Measurements from ENCODE around the gene PLEKHA6. TPM values are rescaled to one million over a fixed set of nuclear protein-coding genes. Genes with fewer than 3 reads are reported as not detected.
"Not testable (repeated sequence)": the region's sequence is repeated elsewhere in the genome, so short reads cannot be mapped to it uniquely, and the experiment has no call there.

Gene PLEKHA6
- total and polyA plus RNA-seq, 8 donors: 9.5 to 23.8 (median 15.0) TPM

DNA sequence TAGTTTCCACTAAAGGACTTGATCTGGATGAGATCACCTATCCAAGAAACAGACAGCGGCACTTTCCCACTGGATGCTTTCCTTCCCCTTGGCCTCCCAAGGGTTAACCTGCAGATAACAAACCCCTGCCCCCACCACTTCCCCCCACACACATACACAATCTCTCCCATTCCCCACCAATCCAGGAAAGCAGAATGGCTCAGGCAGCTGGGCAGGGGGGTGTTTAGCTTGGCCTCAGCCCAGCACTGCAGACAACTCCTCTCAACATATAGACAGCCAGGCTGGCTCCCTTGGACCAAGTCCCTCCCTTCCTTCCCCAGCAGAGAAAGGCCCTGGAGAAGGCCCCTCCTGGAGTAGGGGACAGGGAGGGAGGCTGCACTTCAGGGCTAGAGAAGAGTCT is 24.6 kb downstream of the PLEKHA6 start:
- DNase-seq (no peak), ATAC-seq (no peak), FAIRE-seq (no peak)
- Histone ChIP-seq H3K27ac (no peak overlapping the region), H3K4me3 (no peak overlapping the region), H3K9me3 (no peaks in the 10 kb centered on the region), H3K27me3 (no peaks in the 10 kb centered on the region), H3K4me1 (no peaks in the 10 kb centered on the region), H3K36me3 (no peaks in the 10 kb centered on the region)
- 94 to 96% methylated on average over 1 of the region's 1 CpG for WGBS, 2 donors
- intact Hi-C loops (cut with DNase I): no loop called here
- TF ChIP-seq, protein P1, sequence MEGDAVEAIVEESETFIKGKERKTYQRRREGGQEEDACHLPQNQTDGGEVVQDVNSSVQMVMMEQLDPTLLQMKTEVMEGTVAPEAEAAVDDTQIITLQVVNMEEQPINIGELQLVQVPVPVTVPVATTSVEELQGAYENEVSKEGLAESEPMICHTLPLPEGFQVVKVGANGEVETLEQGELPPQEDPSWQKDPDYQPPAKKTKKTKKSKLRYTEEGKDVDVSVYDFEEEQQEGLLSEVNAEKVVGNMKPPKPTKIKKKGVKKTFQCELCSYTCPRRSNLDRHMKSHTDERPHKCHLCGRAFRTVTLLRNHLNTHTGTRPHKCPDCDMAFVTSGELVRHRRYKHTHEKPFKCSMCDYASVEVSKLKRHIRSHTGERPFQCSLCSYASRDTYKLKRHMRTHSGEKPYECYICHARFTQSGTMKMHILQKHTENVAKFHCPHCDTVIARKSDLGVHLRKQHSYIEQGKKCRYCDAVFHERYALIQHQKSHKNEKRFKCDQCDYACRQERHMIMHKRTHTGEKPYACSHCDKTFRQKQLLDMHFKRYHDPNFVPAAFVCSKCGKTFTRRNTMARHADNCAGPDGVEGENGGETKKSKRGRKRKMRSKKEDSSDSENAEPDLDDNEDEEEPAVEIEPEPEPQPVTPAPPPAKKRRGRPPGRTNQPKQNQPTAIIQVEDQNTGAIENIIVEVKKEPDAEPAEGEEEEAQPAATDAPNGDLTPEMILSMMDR (IDR thresholded peaks at IDR 0.05): no peak

DNA sequence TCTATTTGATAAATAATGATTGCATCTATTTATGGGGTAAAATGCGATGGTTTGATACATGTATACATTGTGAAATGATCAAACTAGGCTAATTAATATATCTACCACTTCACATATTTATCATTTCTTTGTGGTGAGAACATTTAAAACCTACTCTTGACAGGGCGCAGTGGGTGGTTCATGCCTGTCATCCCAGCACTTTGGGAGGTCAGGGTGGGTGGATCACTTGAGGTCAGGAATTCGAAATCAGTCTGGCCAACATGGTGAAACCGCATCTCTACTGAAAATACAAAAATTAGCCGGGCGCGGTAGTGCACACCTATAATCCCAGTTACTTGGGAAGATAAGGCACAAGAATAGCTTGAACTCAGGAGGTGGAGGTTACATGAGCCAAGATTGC is 25.3 kb downstream of the PLEKHA6 start:
- H3K27ac ChIP-seq: no peak overlapping the region
- no peak for DNase-seq
- no peak for FAIRE-seq
- 94 to 97% methylated on average over 7 of the region's 7 CpGs for WGBS, 2 donors
- H3K27me3 ChIP-seq: no peaks in the 10 kb centered on the region
- intact Hi-C loops (cut with DNase I): no loop called here
- no peak for ATAC-seq
- no peak overlapping the region for H3K4me3 ChIP-seq
- H3K36me3 ChIP-seq: no peaks in the 10 kb centered on the region
- TF ChIP-seq, protein P1 (IDR thresholded peaks at IDR 0.05): no peak
- no peaks in the 10 kb centered on the region for H3K4me1 ChIP-seq
- H3K9me3 ChIP-seq: no peaks in the 10 kb centered on the region

DNA sequence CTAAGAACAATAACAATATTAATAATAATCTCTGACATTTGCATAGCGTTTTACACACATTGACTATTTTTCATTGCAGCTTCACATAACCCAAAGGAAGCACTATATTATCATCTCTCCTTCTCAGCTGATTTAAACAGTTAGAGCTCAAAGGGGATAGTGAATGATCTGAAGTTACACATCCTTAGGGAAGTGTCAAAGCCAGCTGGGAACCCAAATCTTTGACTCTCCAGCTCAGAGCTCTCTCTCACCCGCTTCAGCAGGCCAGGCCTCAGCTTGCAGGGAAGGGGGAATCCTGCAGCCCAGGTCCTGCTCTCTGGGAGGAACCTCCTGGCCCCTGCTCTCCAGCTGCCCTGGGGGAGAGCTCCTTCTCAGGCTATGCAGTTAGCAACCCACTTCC is 26.3 kb downstream of the PLEKHA6 start:
- TF ChIP-seq, protein P1 (IDR thresholded peaks at IDR 0.05): no peak
- Histone ChIP-seq H3K36me3 (no peaks in the 10 kb centered on the region), H3K27ac (no peak overlapping the region), H3K27me3 (no peaks in the 10 kb centered on the region), H3K4me3 (no peak overlapping the region), H3K9me3 (no peaks in the 10 kb centered on the region), H3K4me1 (no peaks in the 10 kb centered on the region)
- ATAC-seq (no peak), DNase-seq (no peak), FAIRE-seq (no peak)
- intact Hi-C loops (cut with DNase I): no loop called here
- WGBS, 2 donors: 89 to 93% methylated on average over 2 of the region's 2 CpGs

DNA sequence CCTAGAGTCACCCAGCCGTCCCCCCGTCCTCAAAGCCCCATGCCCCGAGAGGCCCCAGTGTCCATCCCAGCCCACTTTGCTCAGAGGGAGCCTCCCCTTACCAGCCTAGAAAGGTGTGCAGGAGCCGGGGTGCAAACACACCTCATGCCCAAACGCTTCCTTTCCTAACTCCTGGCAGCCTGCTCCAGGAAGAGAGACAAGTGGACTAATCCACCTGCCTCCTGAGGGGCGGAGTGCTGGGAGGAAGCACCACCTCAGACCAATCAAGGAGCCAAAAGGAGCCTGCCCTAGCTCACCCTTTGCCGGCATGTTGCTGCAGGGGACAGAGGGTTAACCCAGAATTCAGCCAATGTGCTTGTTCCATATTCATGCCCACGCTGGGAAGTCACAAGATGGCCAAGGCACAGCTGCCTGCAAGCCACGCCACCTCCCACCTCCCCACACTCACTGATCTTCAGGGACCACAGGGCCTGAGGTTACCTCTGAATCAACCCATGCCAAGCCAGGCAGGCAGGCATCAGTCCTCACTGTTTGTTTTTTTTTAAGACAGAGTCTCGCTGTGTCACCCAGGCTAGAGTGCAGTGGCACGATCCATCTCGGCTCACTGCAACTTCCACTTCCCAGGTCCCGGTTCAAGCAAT is 27.8 kb downstream of the PLEKHA6 start:
- no peaks in the 10 kb centered on the region for H3K27me3 ChIP-seq
- intact Hi-C loops (cut with DNase I): no loop called here
- no peaks in the 10 kb centered on the region for H3K36me3 ChIP-seq
- WGBS, 2 donors: 92 to 93% methylated on average over 13 of the region's 13 CpGs
- DNase-seq: no peak
- H3K4me3 ChIP-seq: no peak overlapping the region
- H3K4me1 ChIP-seq: no peaks in the 10 kb centered on the region
- peak in 3 of 4 donors; percentile 19 to 70 (median 48) for ATAC-seq
- no peaks in the 10 kb centered on the region for H3K9me3 ChIP-seq
- TF ChIP-seq, protein P1 (IDR thresholded peaks at IDR 0.05): no peak
- no peak for FAIRE-seq
- no peak overlapping the region for H3K27ac ChIP-seq

DNA sequence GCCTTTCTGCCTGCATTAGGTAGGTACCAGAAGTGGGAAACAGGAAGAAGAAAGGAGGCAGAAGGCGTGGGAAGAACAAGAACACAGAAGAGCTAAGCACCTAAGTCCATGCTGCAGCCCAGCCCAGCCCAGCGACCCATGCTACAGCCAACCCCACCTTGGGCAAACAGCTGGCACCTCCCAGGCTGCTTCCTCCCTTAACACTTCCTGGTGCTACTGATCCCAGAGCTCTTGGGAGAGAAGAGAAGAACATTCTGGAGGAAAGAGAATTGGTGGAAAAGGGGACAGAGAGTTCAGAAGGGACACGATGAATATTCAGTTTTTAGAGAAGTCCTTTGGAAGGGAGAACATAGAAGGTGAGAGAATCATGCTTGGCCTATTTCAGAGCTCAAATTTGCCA is 28.5 kb downstream of the PLEKHA6 start:
- DNase-seq (no peak), FAIRE-seq (no peak), ATAC-seq (peak; percentile 53 to 86 (median 80))
- 52 to 58% methylated on average over 3 of the region's 3 CpGs for WGBS, 2 donors
- H3K9me3 ChIP-seq: no peaks in the 10 kb centered on the region
- H3K27ac ChIP-seq: peak overlapping the region in 1 of 4 donors; percentile 22
- H3K4me1 ChIP-seq: no peaks in the 10 kb centered on the region
- no peaks in the 10 kb centered on the region for H3K36me3 ChIP-seq
- no peak overlapping the region for H3K4me3 ChIP-seq
- H3K27me3 ChIP-seq: no peaks in the 10 kb centered on the region
- intact Hi-C loops (cut with DNase I): no loop called here
- TF ChIP-seq, protein P1 (IDR thresholded peaks at IDR 0.05): no peak

DNA sequence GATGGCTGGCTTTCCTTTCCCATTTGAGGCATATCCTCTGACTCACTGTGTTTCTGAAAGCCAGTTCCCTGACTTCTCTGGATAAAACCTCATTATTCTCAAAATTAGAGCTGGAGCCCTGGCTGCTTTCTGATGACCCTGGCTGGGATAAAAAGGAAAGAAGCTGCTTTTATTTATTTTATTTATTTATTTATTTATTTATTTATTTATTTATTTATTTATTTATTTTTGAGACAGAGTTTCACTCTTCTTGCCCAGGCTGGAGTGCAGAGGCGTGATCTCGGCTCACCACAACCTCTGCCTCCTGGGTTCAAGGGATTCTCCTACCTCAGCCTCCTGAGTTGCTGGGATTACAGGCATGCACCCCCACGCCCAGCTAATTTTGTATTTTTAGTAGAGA is 31.9 kb downstream of the PLEKHA6 start:
- DNase-seq; H3K36me3 ChIP-seq; intact Hi-C loops (cut with DNase I); H3K27me3 ChIP-seq; H3K4me1 ChIP-seq; ATAC-seq; FAIRE-seq; H3K27ac ChIP-seq; H3K9me3 ChIP-seq; H3K4me3 ChIP-seq: not testable (repeated sequence)
- WGBS, 2 donors: 94 to 96% methylated on average over 3 of the region's 3 CpGs
